B cell (primary cell): Measurements from ENCODE around the gene HTT.

Experiments
- CTCF ChIP-seq: fragments of 200-600 bp; IDR thresholded peaks from one replicate; pipeline ENCODE4 v1.8.0; 2022; ENCODE audit warnings: antibody characterized with exemption, mild to moderate bottlenecking
- EZH2 ChIP-seq: IDR thresholded peaks from 2 replicates; pipeline ENCODE4 v1.6.1; 2012; ENCODE audit warnings: borderline replicate concordance, low read depth, mild to moderate bottlenecking, moderate library complexity, low read length; ENCODE audit not compliant: insufficient read depth, poor library complexity, severe bottlenecking

GRCh38 chr4:3188118-3188517, 113.6 kb downstream of the HTT start:
- TF ChIP-seq CTCF (no peak), EZH2 (no peak)
